Effector CD8-positive, alpha-beta T cell (primary cell): ENCODE data around the gene NR6A1.

ENCODE experiments used
- DNase-seq: peaks from one replicate; lab custom pipeline; 2025; lab: John Stamatoyannopoulos, UW

Gene NR6A1

DNA sequence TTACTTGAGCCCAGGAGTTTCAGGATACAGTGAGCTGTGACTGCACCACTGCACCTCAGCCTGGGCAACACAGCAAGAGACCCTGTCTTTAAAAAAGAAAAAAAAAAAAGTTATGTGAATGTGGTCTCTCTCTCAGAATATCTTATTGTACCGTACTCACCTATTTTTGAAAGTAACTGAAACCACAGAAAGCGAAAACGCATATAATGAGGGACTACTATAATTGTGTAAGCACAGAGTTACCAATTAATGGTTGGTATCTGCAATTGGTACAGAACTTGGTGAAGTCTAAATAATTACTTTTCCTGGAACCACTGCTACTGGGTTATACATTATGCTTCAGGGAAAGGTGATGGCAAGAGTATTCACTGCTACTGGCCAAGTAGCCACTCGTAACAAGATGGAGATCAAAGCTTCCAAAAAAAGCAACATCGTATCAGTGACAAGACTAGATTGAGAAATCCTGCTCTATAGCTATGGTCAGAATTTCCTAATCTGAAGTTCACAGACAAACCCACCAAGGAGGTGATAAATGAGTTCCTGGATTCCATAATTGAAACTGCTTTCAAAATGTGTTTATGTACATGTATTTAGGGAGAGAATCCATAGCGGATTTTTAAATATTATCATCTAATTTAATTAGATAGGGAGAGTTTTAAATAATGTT is 82.7 kb downstream of the NR6A1 start:
- no peak for DNase-seq

DNA sequence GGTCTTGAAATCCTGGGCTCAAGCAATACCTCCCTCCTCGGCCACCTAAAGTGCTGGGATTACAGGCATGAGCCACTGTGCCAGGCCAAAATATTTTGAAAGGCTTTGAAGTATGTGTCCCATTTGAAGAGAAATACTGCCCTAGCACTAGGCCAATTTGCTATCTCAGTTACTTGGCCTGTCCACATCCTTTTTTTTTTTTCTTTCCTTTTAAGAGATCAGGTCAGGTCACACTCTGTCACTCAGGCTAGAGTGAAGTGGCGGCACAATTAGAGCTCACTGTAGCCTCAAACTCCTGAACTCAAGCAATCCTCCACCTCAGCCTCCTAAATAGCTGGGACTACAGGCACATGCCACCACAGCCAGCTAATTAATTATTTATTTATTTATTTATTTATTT is 84.2 kb downstream of the NR6A1 start:
- no peak for DNase-seq

DNA sequence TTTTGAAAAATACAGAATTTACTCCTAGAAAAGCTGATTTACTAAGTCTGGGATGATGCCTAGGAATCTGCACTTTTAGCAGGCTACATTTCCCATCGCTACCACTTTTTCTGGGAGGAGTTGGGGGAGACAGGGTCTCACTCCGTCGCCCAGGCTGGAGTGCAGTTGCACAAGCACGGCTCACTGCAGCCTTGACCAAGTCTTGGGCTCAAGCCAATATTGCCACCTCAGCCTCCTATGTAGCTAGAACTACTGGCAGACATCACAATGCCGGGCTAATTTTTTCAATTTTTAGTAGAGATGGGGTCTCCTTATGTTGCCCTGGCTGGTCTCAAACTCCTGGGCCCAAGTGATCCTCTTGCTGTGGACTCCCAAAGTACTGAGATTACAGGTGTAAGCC is 85.9 kb downstream of the NR6A1 start:
- DNase-seq: no peak

DNA sequence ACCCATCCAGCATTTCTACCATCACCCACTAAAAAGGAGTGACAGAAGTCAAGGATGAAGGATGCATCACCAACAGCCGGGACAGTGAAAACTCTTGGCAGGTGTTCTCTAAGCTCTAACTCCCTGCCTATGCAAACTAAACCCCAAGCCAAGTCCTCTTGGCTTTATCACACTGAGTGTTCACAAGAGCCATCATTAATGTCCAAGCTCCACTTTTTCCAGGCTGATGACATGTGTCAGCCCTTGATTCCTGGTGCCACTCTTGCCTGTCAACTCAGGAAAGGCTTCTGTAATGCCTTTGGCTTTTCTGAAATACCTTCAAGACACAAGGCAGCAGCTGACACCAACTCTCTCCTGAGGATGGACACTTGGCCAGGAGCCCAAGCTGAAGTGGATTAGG is 86.9 kb downstream of the NR6A1 start:
- no peak for DNase-seq

DNA sequence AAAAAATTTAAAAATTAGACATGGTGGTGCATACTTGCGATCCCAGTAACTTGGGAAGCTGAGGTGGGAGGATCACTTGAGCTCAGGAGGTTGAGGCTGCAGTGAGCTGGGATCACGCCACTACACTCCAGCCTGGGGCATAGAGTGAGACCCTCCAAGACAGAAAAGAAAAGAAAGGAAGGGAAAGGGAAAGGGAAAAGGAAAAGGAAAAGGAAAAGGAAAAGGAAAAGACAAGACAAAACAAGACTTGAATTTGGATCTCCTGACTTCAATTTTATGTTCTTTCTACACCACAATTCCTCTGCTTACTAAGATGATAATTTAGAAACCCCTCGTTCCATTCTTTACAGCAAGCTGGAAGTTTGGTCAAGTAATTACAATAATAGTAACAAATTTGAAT is 88.1 kb downstream of the NR6A1 start:
- DNase-seq: no peak

DNA sequence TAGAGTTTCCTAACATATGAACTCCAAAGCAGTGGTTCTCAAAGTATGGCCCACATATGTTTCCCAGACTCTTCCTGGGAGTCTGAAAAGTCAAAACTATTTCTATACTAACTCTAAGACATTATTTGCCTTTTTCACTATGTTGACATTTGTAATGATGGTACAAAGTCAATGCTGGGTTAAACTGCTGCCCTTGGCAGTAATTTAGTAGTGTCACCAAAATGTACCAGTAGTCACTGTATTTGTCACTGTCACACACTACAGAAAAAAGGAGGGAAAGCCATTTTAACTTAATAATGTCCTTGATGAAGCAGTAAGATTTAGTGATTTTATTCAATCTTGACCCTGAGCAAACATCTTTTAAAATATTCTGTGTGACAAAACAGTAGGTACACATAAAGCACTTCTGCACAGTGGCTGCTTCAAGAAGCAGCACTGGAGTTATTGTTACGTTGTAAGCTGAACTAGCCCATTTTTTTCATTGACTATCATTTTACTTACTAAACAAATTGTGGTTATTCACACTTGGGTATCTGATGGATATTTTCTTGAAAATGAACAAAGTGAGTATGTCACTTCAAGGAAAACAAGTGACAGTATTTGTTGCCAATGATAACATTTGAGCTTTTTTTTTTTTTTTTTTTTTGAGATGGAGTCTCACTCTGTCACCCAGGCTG is 90.3 kb downstream of the NR6A1 start:
- no peak for DNase-seq

DNA sequence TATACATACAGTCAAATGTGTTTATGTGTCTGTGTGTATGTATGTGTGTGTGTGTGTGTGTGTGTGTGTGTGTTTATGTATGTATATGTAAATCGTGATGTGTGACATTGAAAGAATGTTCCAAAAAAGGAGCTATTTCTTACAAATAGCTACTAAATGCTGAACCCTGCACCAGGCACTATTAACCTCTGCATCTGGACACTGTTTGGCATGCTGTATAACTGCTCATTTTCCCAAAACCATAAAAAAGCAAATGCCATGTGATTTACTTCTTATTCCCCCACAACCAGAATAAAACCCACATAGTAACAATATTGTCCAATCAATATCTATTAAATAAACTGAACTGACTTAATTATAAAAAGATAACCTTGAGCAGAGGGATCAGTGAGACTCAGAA is 91.1 kb downstream of the NR6A1 start:
- no peak for DNase-seq

DNA sequence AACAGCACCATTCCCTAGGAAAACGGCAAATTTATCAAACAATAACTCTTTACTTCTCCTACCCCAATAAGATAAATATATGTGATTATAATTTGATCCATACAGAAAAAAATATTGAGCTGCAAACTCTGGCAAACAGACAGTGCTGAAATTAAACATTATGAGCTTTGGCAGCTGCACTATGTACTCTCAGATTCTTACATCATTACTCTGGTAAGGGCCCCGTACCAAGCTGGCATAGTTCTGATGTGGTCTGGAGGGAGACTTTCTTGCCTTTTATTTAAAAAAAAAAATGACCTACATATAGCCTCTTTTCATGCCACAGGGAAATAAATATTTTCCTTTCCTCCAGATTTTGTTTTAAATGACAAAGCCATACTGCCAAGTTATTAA is 95.0 kb downstream of the NR6A1 start:
- no peak for DNase-seq

DNA sequence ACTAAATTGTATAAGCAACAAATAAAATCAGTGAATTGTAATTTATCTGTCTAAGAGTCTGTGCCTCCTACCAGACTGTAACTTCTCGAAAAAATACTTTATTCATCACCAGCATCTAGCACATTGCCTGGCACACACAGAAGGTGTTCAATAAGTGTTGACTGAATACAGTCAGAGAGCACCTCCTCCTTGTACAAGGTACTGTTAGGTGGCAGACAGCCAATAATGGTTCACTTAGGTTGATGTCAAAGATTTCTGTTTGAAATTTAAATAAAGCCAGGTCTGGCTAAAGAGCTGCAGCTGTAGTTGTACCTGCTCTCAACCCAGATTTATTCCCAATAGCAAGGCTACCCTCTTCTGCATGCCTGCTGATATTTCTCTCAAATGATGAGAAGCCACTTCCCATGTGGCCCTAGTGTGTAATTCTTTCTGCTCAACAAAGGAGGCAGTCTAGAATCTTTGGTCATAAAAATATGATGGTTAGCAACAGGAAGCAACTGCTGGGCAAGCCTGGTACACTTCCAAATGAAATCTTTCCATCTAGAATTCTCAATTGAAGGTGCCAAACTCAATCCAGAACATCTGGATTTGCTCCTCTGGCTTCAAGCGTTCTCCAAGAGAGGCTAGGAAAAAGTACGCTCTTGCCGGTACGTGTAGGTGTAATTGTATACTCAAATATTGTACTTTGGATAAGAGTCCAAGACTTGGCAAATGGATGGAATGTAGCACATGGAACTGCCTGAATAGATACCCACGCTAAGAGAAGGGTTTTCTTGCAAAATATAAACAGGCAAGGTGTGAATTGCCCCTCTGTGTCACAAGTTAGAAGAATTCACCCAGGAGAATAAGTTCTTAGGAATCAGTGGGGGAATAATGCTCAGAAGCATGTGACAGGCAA is 95.6 kb downstream of the NR6A1 start:
- DNase-seq: no peak

DNA sequence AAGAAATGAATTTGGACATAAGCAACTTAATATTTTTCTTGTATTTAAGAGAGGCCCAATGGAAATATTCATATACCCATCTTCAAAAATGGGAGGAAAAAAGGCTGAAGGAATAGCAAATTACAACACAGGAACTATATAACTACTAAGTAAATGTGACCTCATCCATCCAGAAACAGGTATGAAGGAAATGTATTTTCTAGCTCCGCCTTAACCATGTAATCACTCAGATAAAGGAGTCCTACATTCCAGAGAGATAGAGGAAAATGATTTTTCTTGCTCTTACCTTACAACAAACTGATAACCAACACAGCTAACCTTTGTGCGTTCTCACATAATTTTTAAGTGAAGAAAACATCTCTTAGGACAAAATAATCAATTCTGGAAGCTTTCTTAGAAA is 96.5 kb downstream of the NR6A1 start:
- DNase-seq: no peak

DNA sequence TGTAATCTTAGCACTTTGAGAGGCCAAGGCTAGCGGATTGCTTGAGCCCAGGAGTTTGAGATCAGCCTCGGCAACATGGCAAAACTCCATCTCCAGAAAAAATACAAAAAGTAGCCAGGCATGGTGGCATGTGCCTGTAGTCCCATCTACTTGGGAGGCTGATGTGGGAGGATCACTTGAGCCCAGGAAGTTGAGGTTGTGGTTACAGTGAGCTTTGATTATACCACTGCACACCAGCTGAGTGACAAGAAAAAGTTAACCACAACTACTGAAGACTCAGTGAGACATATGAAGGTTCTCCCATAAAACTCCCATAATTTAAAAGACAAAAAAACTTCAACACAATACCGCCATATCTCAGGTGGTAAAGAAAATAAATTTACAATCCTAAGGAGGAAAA is 98.0 kb downstream of the NR6A1 start:
- DNase-seq: no peak

DNA sequence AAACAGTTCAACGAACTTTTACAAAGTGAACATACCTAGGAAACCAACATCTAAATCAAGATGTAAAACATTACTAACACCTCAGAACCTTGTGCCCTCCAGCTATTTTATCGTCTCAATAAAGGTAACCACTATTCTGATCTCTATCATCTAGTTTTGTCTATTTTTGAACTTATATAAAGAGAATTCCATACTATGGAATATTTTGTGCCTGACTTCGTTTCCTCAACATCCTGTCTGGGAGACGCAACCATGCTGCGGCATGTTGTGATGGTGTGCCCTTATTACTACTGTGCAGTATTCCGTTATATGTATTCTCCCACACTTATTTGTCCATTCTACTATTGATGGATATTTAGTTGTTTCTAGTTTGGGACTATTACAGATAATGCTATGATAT is 99.2 kb downstream of the NR6A1 start:
- DNase-seq: no peak

DNA sequence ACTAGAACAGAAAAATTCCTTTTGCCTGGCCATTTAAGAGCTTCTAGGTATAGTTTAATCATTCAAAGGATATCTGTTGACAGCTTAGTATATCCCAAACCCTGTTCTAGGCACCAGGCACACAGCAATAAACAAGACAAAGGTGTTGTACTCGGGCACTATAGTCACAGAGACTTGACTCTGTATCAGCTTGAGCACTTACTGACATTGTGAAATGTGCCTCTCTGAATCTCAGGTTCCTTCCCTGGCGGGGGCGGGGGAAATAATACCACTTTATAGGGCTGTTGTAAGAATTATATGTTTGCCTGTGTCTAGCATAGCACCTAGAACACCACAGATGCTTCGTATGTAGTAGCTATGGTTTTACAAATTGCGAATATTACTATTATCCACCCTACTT is 104.5 kb downstream of the NR6A1 start:
- DNase-seq: no peak

DNA sequence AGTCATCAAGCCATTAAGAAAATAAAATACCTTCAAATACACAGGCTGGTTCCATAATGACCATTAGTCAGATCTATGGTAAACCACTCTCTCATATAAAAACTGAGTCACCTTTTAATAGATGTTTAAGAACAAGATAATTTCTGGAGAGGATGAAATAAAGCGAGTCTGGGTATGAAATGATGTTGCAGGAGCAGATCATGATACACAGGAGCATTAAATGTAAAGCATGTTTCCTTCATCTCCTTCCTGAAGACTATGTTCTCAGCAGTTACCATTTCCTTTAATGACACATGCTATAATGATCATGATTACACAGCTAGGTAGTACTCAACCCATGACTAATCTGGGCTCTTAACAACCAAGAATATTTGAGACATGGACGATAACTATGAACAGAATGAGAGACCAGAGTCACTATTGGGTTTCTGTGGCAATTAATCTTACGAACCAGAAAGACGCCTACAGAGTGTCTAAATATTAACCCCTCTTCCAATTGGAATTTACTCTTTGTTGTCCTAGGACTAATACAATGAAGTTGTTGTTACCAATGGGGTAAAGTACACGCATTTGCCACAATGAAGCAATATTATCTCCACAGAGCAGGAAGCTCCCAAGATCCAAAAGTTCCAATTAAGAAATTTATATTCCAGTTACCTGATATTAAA is 105.6 kb downstream of the NR6A1 start:
- DNase-seq: no peak

DNA sequence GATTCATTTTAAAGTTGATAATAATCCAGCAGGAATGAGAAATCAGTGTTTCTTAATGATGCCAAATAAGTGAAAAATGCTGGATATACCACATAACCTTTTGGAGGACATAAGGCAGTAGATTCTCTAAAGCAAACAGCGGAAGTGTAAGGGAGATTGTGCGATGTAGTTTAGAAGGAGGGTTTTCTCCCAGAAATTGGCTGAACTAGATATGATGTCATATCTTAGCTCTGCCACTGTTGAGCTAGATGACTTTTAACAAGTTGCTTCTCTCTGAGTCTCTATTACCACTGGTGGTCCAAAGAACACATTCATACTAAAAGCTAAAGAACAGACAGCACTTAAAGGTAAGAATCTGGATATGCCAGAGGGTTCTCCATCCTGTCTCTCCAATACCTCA is 107.0 kb downstream of the NR6A1 start:
- no peak for DNase-seq

DNA sequence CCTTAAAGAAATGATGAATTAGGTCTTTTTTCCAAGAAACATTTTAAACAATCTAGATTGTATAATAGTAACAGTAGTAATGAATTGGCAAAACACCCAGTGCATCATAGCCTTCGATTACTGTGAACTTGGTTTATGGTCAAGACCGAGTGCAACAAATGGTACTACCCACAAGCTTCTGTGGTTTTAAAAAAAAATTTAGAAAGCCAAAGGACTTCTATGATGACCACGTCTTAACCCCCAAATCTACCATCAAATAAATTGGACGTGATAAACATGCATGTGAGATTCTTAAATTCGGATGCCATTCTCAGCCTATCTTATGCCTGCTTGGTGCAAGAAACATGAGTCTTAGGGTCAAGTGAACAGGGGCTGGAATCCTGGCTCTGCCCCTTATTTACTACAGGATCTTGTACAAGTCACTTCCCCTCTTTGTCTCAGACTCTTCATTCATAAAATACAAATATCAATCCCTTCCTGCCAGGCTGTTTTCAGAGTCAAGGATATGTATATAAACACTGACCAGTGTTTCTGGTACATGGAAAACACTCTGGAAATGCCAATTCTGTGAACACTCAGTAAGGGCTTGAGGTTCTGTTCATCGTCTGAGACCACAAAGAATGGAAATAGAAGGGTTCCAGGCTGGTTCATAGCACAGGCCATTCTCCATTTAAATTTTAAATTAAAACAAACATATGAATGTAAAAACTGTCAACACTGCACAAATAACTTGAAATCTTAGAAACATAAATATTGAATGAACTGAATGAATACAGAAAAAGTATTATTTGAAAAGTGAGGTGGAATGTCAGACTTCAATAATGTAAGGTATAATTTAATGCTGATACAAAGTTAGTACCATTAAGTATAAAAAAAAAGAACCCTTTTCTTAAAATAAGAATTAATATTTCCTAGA is 107.8 kb downstream of the NR6A1 start:
- DNase-seq: no peak

DNA sequence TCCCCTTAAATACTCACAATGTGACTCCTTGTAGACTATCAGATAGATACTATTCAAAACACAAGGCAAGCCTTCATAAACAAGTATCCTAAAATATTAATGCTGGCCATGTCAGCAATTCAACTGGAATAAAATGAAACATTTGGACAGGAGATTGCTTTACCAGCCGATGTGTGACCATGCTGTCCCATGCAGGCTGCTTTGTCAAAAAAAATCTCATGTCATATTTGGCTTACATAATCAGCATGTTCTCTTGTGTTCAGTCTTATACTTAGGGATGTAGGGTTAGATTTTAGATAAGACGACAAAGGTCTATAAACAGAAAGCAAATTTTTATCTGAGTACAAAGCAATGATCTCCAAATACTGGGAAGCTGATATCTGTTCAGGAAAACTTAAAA is 108.5 kb downstream of the NR6A1 start:
- no peak for DNase-seq

DNA sequence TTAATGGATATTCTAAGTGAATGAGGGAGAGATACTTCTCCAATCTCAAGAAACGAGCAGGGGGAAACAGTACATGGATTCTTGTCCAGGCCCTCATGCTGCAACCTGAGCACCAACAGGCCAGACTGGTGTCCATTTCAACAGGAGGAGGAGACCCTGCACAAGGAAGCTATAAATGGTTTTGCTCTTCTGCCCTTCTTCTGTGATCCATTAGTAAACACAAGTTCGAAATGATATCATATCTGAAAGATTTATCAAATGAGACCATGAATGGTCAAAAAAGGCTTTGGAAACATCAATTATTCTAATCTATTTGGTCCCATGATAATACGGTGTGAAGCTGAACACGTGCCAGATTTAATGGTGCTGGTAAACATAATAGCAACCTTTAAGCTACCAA is 109.8 kb downstream of the NR6A1 start:
- DNase-seq: no peak

DNA sequence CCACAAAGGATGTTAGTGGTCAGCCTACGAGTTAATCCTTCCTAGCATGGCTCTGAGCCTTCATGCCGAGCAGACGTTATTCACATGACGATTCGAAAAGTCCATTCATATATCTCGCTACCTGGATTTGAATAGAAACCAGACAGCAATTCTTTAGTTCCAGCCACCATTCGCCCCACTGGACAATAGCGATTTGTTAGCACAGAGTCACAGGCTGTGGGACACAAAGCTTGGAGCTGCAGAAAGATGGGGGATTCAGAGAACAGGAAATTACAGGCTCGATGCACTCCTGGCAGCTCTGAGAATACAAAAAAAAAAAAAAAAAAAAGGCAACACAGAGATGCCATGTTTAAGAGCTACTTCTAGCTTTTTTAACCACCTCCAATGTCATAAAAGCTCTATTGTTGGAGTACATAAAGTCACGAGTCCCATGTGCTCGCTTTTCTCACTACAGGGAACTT is 110.7 kb downstream of the NR6A1 start:
- DNase-seq: no peak

DNA sequence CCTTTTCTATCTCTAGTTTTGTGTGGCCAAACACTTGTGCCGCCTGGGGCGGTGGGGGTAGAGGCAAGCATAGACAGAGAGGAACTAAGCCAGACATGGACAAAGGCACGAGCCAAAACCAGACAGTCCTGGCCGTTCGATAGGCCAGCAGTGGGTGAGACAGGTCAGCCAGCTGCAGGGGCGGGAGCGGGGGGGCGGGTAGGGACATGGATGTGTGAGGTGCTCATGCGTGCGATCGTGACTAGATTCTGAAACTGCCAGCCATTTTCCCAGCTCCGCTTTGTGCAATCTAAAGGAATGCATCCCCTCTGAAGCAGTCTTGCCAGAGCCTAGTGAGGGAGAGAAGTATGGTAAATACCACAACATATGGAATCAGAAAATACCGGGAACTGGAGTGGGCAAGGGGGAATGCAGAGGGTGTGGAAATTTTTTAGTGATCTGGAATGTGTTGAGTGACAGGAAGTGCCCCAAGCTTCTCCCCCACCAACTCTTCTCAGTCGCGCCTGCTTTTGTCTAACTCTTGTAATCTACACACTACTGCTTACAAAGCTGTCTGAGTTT is 111.9 kb downstream of the NR6A1 start:
- DNase-seq: no peak
